ENCODE results near the gene SMAD1. TPM values are rescaled to one million over a fixed set of nuclear protein-coding genes. Genes with fewer than 3 reads are reported as not detected.

SMAD1 gene
- total RNA-seq, 1 experiment from 2014 or later: 15.4 TPM

DNA sequence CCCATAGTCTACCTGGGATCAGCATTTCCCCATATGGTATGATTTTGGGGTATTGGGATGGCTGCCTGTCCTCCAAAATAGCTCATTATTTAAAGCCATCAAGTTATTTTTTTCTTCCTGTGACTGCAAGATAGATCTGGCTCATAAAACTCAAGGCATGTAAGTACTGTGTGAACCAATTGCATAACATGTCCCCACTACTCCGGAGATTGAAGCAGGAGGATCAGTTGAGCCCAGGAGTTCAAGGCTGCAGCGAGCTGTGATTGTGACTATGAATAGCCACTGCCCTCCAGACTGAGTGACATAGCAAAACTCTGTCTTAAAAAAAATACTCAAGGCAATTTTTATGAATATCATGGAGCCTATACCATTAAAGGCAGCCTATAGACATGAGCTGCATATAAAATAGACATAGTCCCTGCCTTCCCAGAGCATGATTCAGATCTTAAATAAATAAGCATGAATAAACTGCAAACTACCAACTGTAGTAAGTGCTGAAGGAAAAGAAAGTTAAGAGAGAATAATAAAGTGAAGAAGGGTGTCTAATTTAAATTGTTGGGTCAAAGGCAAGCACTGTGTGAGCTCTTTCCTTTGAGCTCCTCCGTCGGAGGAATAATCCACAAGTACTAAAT is 120.6 kb downstream of the SMAD1 start:
- no peak for DNase-seq (ENCODE audit: low spot score)
- no peaks in the 10 kb centered on the region for H3K4me1 Mint-ChIP-seq
- POLR2A ChIA-PET: no interaction called here
- H3K27ac Mint-ChIP-seq: no peak overlapping the region
- peaks cover 3% of the 10 kb centered on the region for H3K36me3 Mint-ChIP-seq
- no peak overlapping the region for H3K4me3 Mint-ChIP-seq
- peaks cover 15% of the 10 kb centered on the region for H3K9me3 Mint-ChIP-seq
- no peaks in the 10 kb centered on the region for H3K27me3 Mint-ChIP-seq (ENCODE audit: low read depth)
- TF ChIP-seq JUN (CRISPR knock-in tag; IDR thresholded peaks at IDR 0.05) (no peak), ZNF671 (CRISPR knock-in tag; IDR thresholded peaks at IDR 0.05) (no peak), ATF3 (CRISPR knock-in tag; conservative IDR thresholded peaks at IDR 0.05) (no peak), GTF2I (CRISPR knock-in tag; conservative IDR thresholded peaks at IDR 0.05) (no peak), CREB1 (CRISPR knock-in tag; IDR thresholded peaks at IDR 0.05) (no peak), ZNF263 (CRISPR knock-in tag; IDR thresholded peaks at IDR 0.05; ENCODE audit: low read depth) (no peak), CTCF (IDR thresholded peaks at IDR 0.05) (no peak), MLX (CRISPR knock-in tag; IDR thresholded peaks at IDR 0.05) (no peak), ZNF423 (CRISPR knock-in tag; IDR thresholded peaks at IDR 0.05) (no peak), FOXJ3 (CRISPR knock-in tag; IDR thresholded peaks at IDR 0.05; ENCODE audit: borderline replicate concordance) (no peak)
- TF ChIP-seq, protein P1, sequence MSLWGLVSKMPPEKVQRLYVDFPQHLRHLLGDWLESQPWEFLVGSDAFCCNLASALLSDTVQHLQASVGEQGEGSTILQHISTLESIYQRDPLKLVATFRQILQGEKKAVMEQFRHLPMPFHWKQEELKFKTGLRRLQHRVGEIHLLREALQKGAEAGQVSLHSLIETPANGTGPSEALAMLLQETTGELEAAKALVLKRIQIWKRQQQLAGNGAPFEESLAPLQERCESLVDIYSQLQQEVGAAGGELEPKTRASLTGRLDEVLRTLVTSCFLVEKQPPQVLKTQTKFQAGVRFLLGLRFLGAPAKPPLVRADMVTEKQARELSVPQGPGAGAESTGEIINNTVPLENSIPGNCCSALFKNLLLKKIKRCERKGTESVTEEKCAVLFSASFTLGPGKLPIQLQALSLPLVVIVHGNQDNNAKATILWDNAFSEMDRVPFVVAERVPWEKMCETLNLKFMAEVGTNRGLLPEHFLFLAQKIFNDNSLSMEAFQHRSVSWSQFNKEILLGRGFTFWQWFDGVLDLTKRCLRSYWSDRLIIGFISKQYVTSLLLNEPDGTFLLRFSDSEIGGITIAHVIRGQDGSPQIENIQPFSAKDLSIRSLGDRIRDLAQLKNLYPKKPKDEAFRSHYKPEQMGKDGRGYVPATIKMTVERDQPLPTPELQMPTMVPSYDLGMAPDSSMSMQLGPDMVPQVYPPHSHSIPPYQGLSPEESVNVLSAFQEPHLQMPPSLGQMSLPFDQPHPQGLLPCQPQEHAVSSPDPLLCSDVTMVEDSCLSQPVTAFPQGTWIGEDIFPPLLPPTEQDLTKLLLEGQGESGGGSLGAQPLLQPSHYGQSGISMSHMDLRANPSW (CRISPR knock-in tag; conservative IDR thresholded peaks at IDR 0.05; ENCODE audit: low read depth): no peak
- TF ChIP-seq, protein P2, sequence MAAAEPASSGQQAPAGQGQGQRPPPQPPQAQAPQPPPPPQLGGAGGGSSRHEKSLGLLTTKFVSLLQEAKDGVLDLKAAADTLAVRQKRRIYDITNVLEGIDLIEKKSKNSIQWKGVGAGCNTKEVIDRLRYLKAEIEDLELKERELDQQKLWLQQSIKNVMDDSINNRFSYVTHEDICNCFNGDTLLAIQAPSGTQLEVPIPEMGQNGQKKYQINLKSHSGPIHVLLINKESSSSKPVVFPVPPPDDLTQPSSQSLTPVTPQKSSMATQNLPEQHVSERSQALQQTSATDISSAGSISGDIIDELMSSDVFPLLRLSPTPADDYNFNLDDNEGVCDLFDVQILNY (CRISPR knock-in tag; IDR thresholded peaks at IDR 0.05): no peak
- no peak for ATAC-seq
- CTCF ChIA-PET: interaction anchor here (0.8 to 1.4 kb wide), 2 partner anchors 368 to 386 kb away, joined by 3 to 5 read pairs; no protein-coding TSS in a partner anchor

- ATAC-seq: no peak
- no peak for DNase-seq (ENCODE audit: low spot score)
- Mint-ChIP-seq H3K36me3 (no peaks in the 10 kb centered on the region), H3K4me3 (no peak overlapping the region), H3K27me3 (ENCODE audit: low read depth) (no peaks in the 10 kb centered on the region), H3K27ac (no peak overlapping the region), H3K9me3 (peaks cover 11% of the 10 kb centered on the region), H3K4me1 (no peaks in the 10 kb centered on the region)
- CTCF ChIA-PET: no interaction called here
- POLR2A ChIA-PET: no interaction called here
- TF ChIP-seq ETV6 (CRISPR knock-in tag; IDR thresholded peaks at IDR 0.05) (no peak), ZMAT4 (CRISPR knock-in tag; IDR thresholded peaks at IDR 0.05) (no peak), SOX15 (CRISPR knock-in tag; IDR thresholded peaks at IDR 0.05) (no peak), SP1 (CRISPR knock-in tag; conservative IDR thresholded peaks at IDR 0.05) (no peak), GRHL2 (CRISPR knock-in tag; IDR thresholded peaks at IDR 0.05; ENCODE audit: insufficient replicate concordance, severe bottlenecking) (no peak), HMGA2 (CRISPR knock-in tag; IDR thresholded peaks at IDR 0.05) (no peak), PRRX2 (CRISPR knock-in tag; IDR thresholded peaks at IDR 0.05) (no peak), ZBTB21 (CRISPR knock-in tag; IDR thresholded peaks at IDR 0.05; ENCODE audit: borderline replicate concordance) (no peak), FOXP1 (CRISPR knock-in tag; IDR thresholded peaks at IDR 0.05; ENCODE audit: borderline replicate concordance) (no peak), EMX1 (CRISPR knock-in tag; IDR thresholded peaks at IDR 0.05) (no peak), ZNF416 (CRISPR knock-in tag; IDR thresholded peaks at IDR 0.05) (no peak)
- TF ChIP-seq, protein P2 (CRISPR knock-in tag; IDR thresholded peaks at IDR 0.05): no peak
- TF ChIP-seq, protein P3, sequence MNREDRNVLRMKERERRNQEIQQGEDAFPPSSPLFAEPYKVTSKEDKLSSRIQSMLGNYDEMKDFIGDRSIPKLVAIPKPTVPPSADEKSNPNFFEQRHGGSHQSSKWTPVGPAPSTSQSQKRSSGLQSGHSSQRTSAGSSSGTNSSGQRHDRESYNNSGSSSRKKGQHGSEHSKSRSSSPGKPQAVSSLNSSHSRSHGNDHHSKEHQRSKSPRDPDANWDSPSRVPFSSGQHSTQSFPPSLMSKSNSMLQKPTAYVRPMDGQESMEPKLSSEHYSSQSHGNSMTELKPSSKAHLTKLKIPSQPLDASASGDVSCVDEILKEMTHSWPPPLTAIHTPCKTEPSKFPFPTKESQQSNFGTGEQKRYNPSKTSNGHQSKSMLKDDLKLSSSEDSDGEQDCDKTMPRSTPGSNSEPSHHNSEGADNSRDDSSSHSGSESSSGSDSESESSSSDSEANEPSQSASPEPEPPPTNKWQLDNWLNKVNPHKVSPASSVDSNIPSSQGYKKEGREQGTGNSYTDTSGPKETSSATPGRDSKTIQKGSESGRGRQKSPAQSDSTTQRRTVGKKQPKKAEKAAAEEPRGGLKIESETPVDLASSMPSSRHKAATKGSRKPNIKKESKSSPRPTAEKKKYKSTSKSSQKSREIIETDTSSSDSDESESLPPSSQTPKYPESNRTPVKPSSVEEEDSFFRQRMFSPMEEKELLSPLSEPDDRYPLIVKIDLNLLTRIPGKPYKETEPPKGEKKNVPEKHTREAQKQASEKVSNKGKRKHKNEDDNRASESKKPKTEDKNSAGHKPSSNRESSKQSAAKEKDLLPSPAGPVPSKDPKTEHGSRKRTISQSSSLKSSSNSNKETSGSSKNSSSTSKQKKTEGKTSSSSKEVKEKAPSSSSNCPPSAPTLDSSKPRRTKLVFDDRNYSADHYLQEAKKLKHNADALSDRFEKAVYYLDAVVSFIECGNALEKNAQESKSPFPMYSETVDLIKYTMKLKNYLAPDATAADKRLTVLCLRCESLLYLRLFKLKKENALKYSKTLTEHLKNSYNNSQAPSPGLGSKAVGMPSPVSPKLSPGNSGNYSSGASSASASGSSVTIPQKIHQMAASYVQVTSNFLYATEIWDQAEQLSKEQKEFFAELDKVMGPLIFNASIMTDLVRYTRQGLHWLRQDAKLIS (CRISPR knock-in tag; IDR thresholded peaks at IDR 0.05; ENCODE audit: borderline replicate concordance): no peak
Observed at GRCh38 chr4:145605941-145606340, 124.3 kb downstream of the SMAD1 start.
